HepG2 (cell line): ENCODE results near the gene TCF25. TPM values are rescaled to one million over a fixed set of nuclear protein-coding genes. Genes with fewer than 3 reads are reported as not detected.
A peak's percentile ranks its signal among the peaks of the same experiment; 100 is the strongest.

Experiments used
- ATAD3A ChIP-seq: sonication (generic); formaldehyde crosslinking; IDR thresholded peaks from 2 replicates; pipeline ENCODE4 v1.4.0; 2020; ENCODE audit warnings: missing genetic modification reagents
- EP300 ChIP-seq, 3 experiments: sonication (generic) in 1 of 3; formaldehyde crosslinking in 1 of 3; IDR thresholded peaks; 2 replicates each; pipeline versions ENCODE4 v1.5.1 to v1.6.1; 2011 to 2020; ENCODE audit warnings: low read depth in 2 of 3, low read length in 2 of 3, borderline replicate concordance in 1 of 3, improper control_type of control experiment in 1 of 3, mild to moderate bottlenecking in 1 of 3, missing genetic modification reagents in 1 of 3, moderate library complexity in 1 of 3
- FOXM1 ChIP-seq: sonication (generic); formaldehyde crosslinking; IDR thresholded peaks from 2 replicates; pipeline ENCODE4 v1.5.0; 2020; ENCODE audit warnings: missing genetic modification reagents
- FOXO1 ChIP-seq: sonication (generic); formaldehyde crosslinking; IDR thresholded peaks from 2 replicates; pipeline ENCODE4 v1.4.0; 2020; ENCODE audit warnings: missing genetic modification reagents
- GPN1 ChIP-seq: sonication (generic); formaldehyde crosslinking; IDR thresholded peaks from 2 replicates; pipeline ENCODE4 v1.5.1; 2020; ENCODE audit warnings: missing genetic modification reagents, borderline replicate concordance
- HMG20A ChIP-seq: IDR thresholded peaks from 2 replicates; pipeline ENCODE4 v1.6.1; 2016; ENCODE audit warnings: borderline replicate concordance
- ISX ChIP-seq: sonication (generic); formaldehyde crosslinking; conservative IDR thresholded peaks from 2 replicates; pipeline ENCODE4 v1.5.0; 2020; ENCODE audit warnings: missing genetic modification reagents
- KAT7 ChIP-seq: IDR thresholded peaks from 2 replicates; pipeline ENCODE4 v1.6.1; 2018; ENCODE audit warnings: borderline replicate concordance, missing compliant biosample characterization
- KDM4B ChIP-seq: sonication (generic); formaldehyde crosslinking; IDR thresholded peaks from 2 replicates; pipeline ENCODE4 v1.4.0; 2020; ENCODE audit warnings: missing genetic modification reagents
- MED8 ChIP-seq: sonication (generic); formaldehyde crosslinking; IDR thresholded peaks from 2 replicates; pipeline ENCODE4 v1.8.1; 2023; ENCODE audit warnings: mild to moderate bottlenecking, missing genetic modification reagents; ENCODE audit not compliant: insufficient replicate concordance
- RARG ChIP-seq: sonication (generic); formaldehyde crosslinking; IDR thresholded peaks from 2 replicates; pipeline ENCODE4 v1.4.0; 2020; ENCODE audit warnings: low read depth, mild to moderate bottlenecking, missing genetic modification reagents
- REL ChIP-seq: sonication (generic); formaldehyde crosslinking; conservative IDR thresholded peaks from 2 replicates; pipeline ENCODE4 v1.8.0; 2022; ENCODE audit warnings: mild to moderate bottlenecking, missing genetic modification reagents, moderate library complexity
- ZFP90 ChIP-seq: sonication (generic); formaldehyde crosslinking; IDR thresholded peaks from 2 replicates; pipeline ENCODE4 v1.8.0; 2022; ENCODE audit warnings: missing genetic modification reagents, mild to moderate bottlenecking, inconsistent platforms, borderline replicate concordance
- ZFX ChIP-seq: sonication (generic); formaldehyde crosslinking; IDR thresholded peaks from 2 replicates; pipeline ENCODE4 v1.4.0; 2020; ENCODE audit warnings: mild to moderate bottlenecking, low read depth, missing genetic modification reagents, moderate library complexity
- ZKSCAN1 ChIP-seq: fragments of 150-350 bp; IDR thresholded peaks from 2 replicates; pipeline ENCODE4 v1.6.1; 2014; ENCODE audit warnings: low read length
- ZNF556 ChIP-seq: sonication (generic); formaldehyde crosslinking; IDR thresholded peaks from 2 replicates; pipeline ENCODE4 v1.4.0; 2020; ENCODE audit warnings: mild to moderate bottlenecking, missing genetic modification reagents, borderline replicate concordance
- polyA plus RNA-seq, 8 experiments: library from polyadenylated mRNA; depleted of rRNA in 3 of 8; stranded (reverse) in 7 of 8; unstranded in 1 of 8; fragments of >200 nt; fragmentation: Illumina TruSeq in 4 of 8; extraction: Trizol in 4 of 8; gene quantifications; 2 replicates each; pipeline versions ENCODE4 v1.2.1 to v1.2.3, GENCODE V29; 2011 to 2016; ENCODE audit warnings: low read depth in 4 of 8, missing spikeins in 1 of 8, mixed read lengths in 1 of 8; ENCODE audit not compliant: insufficient read depth in 1 of 8
- total RNA-seq, 5 experiments: library from RNA; depleted of rRNA; stranded (reverse); fragments of >200 nt; fragmentation: Illumina TruSeq; extraction: Trizol; gene quantifications; 2 replicates each; pipeline ENCODE4 v1.2.3, GENCODE V29; 2016; ENCODE audit warnings: low read depth in 1 of 5
- TF ChIP-seq, protein P1 (sequence below): sonication (generic); formaldehyde crosslinking; IDR thresholded peaks from 2 replicates; pipeline ENCODE4 v1.5.0; 2020; ENCODE audit warnings: mild to moderate bottlenecking, missing genetic modification reagents
- TF ChIP-seq, protein P2 (sequence below): sonication (generic); formaldehyde crosslinking; IDR thresholded peaks from 2 replicates; pipeline ENCODE4 v1.5.0; 2020; ENCODE audit warnings: mild to moderate bottlenecking, missing genetic modification reagents, moderate library complexity
- TF ChIP-seq, protein P3 (sequence below): sonication (generic); formaldehyde crosslinking; IDR thresholded peaks from 2 replicates; pipeline ENCODE4 v1.9.0; 2021; ENCODE audit warnings: missing genetic modification reagents, borderline replicate concordance

TCF25 gene
- total and polyA plus RNA-seq, 2 of the 13 experiments (the other 11 are each of a cell fraction or from before 2014, with no cell fraction given) = 138 to 206 TPM

DNA sequence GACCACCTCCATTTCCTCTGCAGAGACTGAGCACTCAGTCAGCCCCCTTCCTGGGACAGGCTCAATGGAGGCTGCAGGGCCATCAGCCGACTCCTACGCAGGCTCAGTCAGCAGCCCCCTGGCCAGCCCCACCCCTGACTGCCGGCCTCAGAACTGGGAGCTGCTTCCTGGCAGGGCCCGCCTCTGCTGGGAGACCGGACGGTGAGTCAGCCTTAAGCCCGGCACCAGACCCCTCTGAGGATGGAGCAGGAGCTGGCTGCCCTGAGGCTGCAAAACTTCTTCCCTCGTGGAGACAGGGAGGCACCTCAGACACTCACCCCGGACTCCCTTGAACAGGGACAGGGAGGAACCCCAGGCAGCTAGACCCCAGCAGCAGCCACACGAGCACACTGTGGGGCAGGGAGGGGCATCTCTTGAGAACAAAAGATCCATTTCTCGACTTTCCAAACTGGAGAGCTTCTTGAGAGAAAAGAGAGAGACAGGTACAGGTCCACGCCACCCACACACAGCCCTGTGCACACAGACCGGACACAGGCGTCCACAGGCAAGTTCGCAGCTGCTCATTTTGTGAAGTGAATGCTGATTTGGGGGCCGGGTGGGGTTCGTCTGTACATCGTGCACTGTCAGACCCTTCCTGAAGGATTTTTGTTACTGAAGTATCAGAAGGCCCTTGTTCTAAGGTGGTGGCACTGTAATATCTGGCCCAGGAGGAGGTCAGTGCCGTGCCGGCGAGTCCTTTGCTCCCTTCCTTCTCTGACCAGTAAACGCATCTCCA is 48.5 kb downstream of the TCF25 start (continued):
- TF ChIP-seq ZFP90 (CRISPR knock-in tag) (peak; percentile 30; the same call in 1 of the 2 replicates), MED8 (CRISPR knock-in tag) (no peak), KAT7 (CRISPR knock-in tag) (peak; percentile 84; the same call in 1 of the 2 replicates), ZNF556 (CRISPR knock-in tag) (peak; percentile 18; the same call in 1 of the 2 replicates), KDM4B (CRISPR knock-in tag) (peak; percentile 84), ZFX (CRISPR knock-in tag) (peak; percentile 88), FOXO1 (CRISPR knock-in tag) (peak; percentile 41; the same call in 1 of the 2 replicates), ISX (CRISPR knock-in tag) (no peak), ATAD3A (no peak), HMG20A (peak; percentile 43; the same call in 1 of the 2 replicates), ZKSCAN1 (no peak), REL (CRISPR knock-in tag) (no peak), RARG (CRISPR knock-in tag) (no peak), FOXM1 (CRISPR knock-in tag) (no peak), GPN1 (CRISPR knock-in tag) (0 out of 2 replicates have a peak, but pooled peaks have one; percentile 23), EP300 (IDR thresholded peaks at IDR 0.05; ENCODE audit: low read depth in 2 of 2, low read length in 2 of 2) (no peak), EP300 (CRISPR knock-in tag; IDR thresholded peaks at IDR 0.05; ENCODE audit: borderline replicate concordance) (peak; percentile 55; the same call in 1 of the 2 replicates)
- TF ChIP-seq, protein P1, sequence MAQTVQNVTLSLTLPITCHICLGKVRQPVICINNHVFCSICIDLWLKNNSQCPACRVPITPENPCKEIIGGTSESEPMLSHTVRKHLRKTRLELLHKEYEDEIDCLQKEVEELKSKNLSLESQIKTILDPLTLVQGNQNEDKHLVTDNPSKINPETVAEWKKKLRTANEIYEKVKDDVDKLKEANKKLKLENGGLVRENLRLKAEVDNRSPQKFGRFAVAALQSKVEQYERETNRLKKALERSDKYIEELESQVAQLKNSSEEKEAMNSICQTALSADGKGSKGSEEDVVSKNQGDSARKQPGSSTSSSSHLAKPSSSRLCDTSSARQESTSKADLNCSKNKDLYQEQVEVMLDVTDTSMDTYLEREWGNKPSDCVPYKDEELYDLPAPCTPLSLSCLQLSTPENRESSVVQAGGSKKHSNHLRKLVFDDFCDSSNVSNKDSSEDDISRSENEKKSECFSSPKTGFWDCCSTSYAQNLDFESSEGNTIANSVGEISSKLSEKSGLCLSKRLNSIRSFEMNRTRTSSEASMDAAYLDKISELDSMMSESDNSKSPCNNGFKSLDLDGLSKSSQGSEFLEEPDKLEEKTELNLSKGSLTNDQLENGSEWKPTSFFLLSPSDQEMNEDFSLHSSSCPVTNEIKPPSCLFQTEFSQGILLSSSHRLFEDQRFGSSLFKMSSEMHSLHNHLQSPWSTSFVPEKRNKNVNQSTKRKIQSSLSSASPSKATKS (CRISPR knock-in tag) = no peak
- TF ChIP-seq, protein P2, sequence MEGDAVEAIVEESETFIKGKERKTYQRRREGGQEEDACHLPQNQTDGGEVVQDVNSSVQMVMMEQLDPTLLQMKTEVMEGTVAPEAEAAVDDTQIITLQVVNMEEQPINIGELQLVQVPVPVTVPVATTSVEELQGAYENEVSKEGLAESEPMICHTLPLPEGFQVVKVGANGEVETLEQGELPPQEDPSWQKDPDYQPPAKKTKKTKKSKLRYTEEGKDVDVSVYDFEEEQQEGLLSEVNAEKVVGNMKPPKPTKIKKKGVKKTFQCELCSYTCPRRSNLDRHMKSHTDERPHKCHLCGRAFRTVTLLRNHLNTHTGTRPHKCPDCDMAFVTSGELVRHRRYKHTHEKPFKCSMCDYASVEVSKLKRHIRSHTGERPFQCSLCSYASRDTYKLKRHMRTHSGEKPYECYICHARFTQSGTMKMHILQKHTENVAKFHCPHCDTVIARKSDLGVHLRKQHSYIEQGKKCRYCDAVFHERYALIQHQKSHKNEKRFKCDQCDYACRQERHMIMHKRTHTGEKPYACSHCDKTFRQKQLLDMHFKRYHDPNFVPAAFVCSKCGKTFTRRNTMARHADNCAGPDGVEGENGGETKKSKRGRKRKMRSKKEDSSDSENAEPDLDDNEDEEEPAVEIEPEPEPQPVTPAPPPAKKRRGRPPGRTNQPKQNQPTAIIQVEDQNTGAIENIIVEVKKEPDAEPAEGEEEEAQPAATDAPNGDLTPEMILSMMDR (CRISPR knock-in tag) = peak; percentile 30; the same call in 1 of the 2 replicates
- TF ChIP-seq, protein P3, sequence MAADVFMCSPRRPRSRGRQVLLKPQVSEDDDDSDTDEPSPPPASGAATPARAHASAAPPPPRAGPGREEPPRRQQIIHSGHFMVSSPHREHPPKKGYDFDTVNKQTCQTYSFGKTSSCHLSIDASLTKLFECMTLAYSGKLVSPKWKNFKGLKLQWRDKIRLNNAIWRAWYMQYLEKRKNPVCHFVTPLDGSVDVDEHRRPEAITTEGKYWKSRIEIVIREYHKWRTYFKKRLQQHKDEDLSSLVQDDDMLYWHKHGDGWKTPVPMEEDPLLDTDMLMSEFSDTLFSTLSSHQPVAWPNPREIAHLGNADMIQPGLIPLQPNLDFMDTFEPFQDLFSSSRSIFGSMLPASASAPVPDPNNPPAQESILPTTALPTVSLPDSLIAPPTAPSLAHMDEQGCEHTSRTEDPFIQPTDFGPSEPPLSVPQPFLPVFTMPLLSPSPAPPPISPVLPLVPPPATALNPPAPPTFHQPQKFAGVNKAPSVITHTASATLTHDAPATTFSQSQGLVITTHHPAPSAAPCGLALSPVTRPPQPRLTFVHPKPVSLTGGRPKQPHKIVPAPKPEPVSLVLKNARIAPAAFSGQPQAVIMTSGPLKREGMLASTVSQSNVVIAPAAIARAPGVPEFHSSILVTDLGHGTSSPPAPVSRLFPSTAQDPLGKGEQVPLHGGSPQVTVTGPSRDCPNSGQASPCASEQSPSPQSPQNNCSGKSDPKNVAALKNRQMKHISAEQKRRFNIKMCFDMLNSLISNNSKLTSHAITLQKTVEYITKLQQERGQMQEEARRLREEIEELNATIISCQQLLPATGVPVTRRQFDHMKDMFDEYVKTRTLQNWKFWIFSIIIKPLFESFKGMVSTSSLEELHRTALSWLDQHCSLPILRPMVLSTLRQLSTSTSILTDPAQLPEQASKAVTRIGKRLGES (CRISPR knock-in tag) = no peak
